Thyroid gland (tissue), 4 donors: ENCODE measurements around the gene EXOC4.

Experiments
- POLR2A ChIP-seq, 2 donors: fragments of 450-650 bp; IDR thresholded peaks; one replicate each; pipeline ENCODE4 v1.6.1; 2017; ENCODE audit warnings: antibody characterized with exemption in 2 of 2, mild to moderate bottlenecking in 2 of 2, moderate library complexity in 1 of 2
- TF ChIP-seq, protein P1 (sequence below), 6 experiments: fragments of 200-600 bp in 3 of 6; fragments of 450-650 bp in 3 of 6; sonication (generic) in 3 of 6; IDR thresholded peaks; one replicate each; pipeline ENCODE4 v1.5.1; 2016 to 2019; ENCODE audit warnings: antibody characterized with exemption in 6 of 6, mild to moderate bottlenecking in 2 of 6, inconsistent platforms in 1 of 6, moderate library complexity in 1 of 6

DNA sequence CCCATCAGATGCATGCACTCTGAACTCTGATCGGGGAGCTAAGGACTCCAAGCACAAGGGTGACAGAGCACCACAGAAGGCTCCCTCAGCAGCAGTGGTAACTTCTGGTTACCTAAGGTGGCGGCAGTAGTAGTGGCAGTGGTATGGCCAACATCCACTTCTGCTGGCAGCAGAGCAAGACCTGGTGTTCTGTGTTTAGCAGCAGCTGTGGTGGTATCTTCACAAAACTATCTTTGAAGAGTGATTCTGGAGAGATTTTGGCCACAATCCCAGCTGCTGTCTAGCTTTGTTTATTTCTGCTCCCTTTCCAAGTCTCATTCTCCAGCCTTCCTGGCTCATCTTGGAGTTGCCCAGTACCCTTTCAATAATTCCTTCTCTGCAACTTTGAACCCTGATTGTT, 771.9 kb downstream of the EXOC4 start:
- TF ChIP-seq, protein P1, sequence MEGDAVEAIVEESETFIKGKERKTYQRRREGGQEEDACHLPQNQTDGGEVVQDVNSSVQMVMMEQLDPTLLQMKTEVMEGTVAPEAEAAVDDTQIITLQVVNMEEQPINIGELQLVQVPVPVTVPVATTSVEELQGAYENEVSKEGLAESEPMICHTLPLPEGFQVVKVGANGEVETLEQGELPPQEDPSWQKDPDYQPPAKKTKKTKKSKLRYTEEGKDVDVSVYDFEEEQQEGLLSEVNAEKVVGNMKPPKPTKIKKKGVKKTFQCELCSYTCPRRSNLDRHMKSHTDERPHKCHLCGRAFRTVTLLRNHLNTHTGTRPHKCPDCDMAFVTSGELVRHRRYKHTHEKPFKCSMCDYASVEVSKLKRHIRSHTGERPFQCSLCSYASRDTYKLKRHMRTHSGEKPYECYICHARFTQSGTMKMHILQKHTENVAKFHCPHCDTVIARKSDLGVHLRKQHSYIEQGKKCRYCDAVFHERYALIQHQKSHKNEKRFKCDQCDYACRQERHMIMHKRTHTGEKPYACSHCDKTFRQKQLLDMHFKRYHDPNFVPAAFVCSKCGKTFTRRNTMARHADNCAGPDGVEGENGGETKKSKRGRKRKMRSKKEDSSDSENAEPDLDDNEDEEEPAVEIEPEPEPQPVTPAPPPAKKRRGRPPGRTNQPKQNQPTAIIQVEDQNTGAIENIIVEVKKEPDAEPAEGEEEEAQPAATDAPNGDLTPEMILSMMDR (IDR thresholded peaks at IDR 0.05), result no peak
- TF ChIP-seq POLR2A (IDR thresholded peaks at IDR 0.05), result no peak
